Measurements from ENCODE around the gene CEPT1. TPM values are rescaled to one million over a fixed set of nuclear protein-coding genes. Genes with fewer than 3 reads are reported as not detected.
A peak's percentile ranks its signal among the peaks of the same experiment; 100 is the strongest.

CEPT1 gene
- total and polyA plus RNA-seq, 7 donors = 6.7 to 13.7 (median 10.0) TPM

GRCh38 chr1:111225091-111225490 lies 85.1 kb downstream of the CEPT1 start:
- TF ChIP-seq, protein P1, sequence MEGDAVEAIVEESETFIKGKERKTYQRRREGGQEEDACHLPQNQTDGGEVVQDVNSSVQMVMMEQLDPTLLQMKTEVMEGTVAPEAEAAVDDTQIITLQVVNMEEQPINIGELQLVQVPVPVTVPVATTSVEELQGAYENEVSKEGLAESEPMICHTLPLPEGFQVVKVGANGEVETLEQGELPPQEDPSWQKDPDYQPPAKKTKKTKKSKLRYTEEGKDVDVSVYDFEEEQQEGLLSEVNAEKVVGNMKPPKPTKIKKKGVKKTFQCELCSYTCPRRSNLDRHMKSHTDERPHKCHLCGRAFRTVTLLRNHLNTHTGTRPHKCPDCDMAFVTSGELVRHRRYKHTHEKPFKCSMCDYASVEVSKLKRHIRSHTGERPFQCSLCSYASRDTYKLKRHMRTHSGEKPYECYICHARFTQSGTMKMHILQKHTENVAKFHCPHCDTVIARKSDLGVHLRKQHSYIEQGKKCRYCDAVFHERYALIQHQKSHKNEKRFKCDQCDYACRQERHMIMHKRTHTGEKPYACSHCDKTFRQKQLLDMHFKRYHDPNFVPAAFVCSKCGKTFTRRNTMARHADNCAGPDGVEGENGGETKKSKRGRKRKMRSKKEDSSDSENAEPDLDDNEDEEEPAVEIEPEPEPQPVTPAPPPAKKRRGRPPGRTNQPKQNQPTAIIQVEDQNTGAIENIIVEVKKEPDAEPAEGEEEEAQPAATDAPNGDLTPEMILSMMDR (IDR thresholded peaks at IDR 0.05) = no peak
- Histone ChIP-seq H3K27ac (no peak overlapping the region), H3K27me3 (ENCODE audit: insufficient read depth in 3 of 3, low read length in 2 of 3) (no peaks in the 10 kb centered on the region), H3K36me3 (ENCODE audit: insufficient read depth in 1 of 2, low read depth in 1 of 2) (no peaks in the 10 kb centered on the region), H3K9me3 (no peaks in the 10 kb centered on the region), H3K4me1 (no peaks in the 10 kb centered on the region), H3K4me3 (no peak overlapping the region)
- DNase-seq (no peak), ATAC-seq (no peak)
- intact Hi-C loops (cut with DNase I) = loop anchor here in 1 of 2 donors (10.0 kb wide), 2 partner anchors 160 to 550 kb away; no protein-coding TSS in a partner anchor

- no peak for DNase-seq
- no peaks in the 10 kb centered on the region for H3K36me3 ChIP-seq (ENCODE audit: insufficient read depth in 1 of 2, low read depth in 1 of 2)
- no peaks in the 10 kb centered on the region for H3K27me3 ChIP-seq (ENCODE audit: insufficient read depth in 3 of 3, low read length in 2 of 3)
- WGBS, 3 donors = 49 to 59% (median 55%) methylated on average over 6 of the region's 6 CpGs
- no peak for ATAC-seq
- TF ChIP-seq, protein P1 (IDR thresholded peaks at IDR 0.05) = no peak
- H3K27ac ChIP-seq = no peak overlapping the region
- no peaks in the 10 kb centered on the region for H3K4me1 ChIP-seq
- intact Hi-C loops (cut with DNase I) = loop anchor here in 1 of 2 donors (10.0 kb wide), 2 partner anchors 159 to 549 kb away; no protein-coding TSS in a partner anchor
- H3K4me3 ChIP-seq = no peak overlapping the region
- no peaks in the 10 kb centered on the region for H3K9me3 ChIP-seq
Observed at GRCh38 chr1:111225717-111226400, 85.8 kb downstream of the CEPT1 start.

DNA sequence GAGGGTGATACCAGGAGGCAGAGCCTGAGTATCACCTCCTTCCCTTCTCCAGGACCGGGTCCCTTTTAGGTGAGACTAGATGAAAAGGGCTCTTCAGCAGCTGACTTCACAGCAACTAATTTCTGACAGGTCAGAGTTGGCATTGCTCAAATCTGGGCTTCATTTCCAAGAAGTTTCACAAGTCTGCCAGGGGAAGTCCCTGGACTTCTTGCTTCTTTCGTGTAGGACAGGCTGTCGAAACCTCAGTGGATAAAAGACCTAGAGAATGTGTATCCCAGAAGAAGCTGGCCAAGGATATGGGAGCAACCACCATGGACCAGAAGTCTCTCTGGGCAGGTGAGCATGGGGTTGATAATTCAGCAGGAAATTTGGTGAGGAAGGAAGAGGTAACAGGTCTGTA lies 87.4 kb downstream of the CEPT1 start, which contains the start of gene CHI3L2:
CHI3L2 (plus strand) TSS at position 280 of the 400 bp plus-strand sequence; CDS start at position 297, 17 bp downstream.
- DNase-seq = no peak
- intact Hi-C loops (cut with DNase I) = loop anchor here in 1 of 2 donors (10.0 kb wide), 2 partner anchors 157 to 547 kb away; no protein-coding TSS in a partner anchor
- peak in 1 of 4 donors; percentile 35 for ATAC-seq
- H3K4me1 ChIP-seq = no peaks in the 10 kb centered on the region
- H3K36me3 ChIP-seq (ENCODE audit: insufficient read depth in 1 of 2, low read depth in 1 of 2) = no peaks in the 10 kb centered on the region
- no peak within 1 kb of the TSS for H3K27ac ChIP-seq
- WGBS, 3 donors = 53 to 85% (median 57%) methylated on average over 3 of the region's 3 CpGs
- H3K4me3 ChIP-seq = no peak within 1 kb of the TSS
- TF ChIP-seq, protein P1 (IDR thresholded peaks at IDR 0.05) = no peak
- no peaks in the 10 kb centered on the region for H3K9me3 ChIP-seq
- no peaks in the 10 kb centered on the region for H3K27me3 ChIP-seq (ENCODE audit: insufficient read depth in 3 of 3, low read length in 2 of 3)

- H3K4me1 ChIP-seq = no peaks in the 10 kb centered on the region
- WGBS, 3 donors = 34 to 66% (median 35%) methylated on average over 6 of the region's 6 CpGs
- ATAC-seq (peak; percentile 53 to 81 (median 63)), DNase-seq (no peak)
- TF ChIP-seq, protein P1 (IDR thresholded peaks at IDR 0.05) = no peak
- no peak overlapping the region for H3K4me3 ChIP-seq
- H3K9me3 ChIP-seq = no peaks in the 10 kb centered on the region
- intact Hi-C loops (cut with DNase I) = loop anchor here in 1 of 2 donors (10.0 kb wide), 2 partner anchors 157 to 547 kb away; no protein-coding TSS in a partner anchor
- no peak overlapping the region for H3K27ac ChIP-seq
- H3K36me3 ChIP-seq (ENCODE audit: insufficient read depth in 1 of 2, low read depth in 1 of 2) = no peaks in the 10 kb centered on the region
- H3K27me3 ChIP-seq (ENCODE audit: insufficient read depth in 3 of 3, low read length in 2 of 3) = no peaks in the 10 kb centered on the region
Observed at GRCh38 chr1:111227851-111228747, 88.1 kb downstream of the CEPT1 start.
